Endodermal cell (in vitro differentiated cells): ENCODE measurements around the gene CES3. TPM values are rescaled to one million over a fixed set of nuclear protein-coding genes. Genes with fewer than 3 reads are reported as not detected.

Experiments used
- DNase-seq: peaks from one replicate; pipeline ENCODE4 v3.0.0-alpha.2; 2017
- H3K27ac ChIP-seq: 2 replicates; pipeline ENCODE4 v1.5.1; 2013; ENCODE audit warnings: mild to moderate bottlenecking, low read depth, low read length, moderate library complexity
- H3K27me3 ChIP-seq: 2 replicates; pipeline ENCODE4 v1.6.1; 2013; ENCODE audit warnings: mild to moderate bottlenecking, low read length, moderate library complexity; ENCODE audit not compliant: insufficient read depth, control insufficient read depth, poor library complexity, severe bottlenecking
- H3K36me3 ChIP-seq: 2 replicates; pipeline ENCODE4 v1.7.0; 2013; ENCODE audit warnings: mild to moderate bottlenecking, low read length, moderate library complexity; ENCODE audit not compliant: control insufficient read depth, insufficient read depth
- H3K4me1 ChIP-seq: one replicate; pipeline ENCODE4 v1.7.0; 2013; ENCODE audit warnings: low read length; ENCODE audit not compliant: control insufficient read depth, insufficient read depth
- H3K4me3 ChIP-seq: 2 replicates; pipeline ENCODE4 v1.5.1; 2013; ENCODE audit warnings: mild to moderate bottlenecking, low read length, moderate library complexity
- H3K9ac ChIP-seq: 2 replicates; pipeline ENCODE4 v1.6.1; 2013; ENCODE audit warnings: mild to moderate bottlenecking, low read length, moderate library complexity; ENCODE audit not compliant: poor library complexity, severe bottlenecking; ENCODE audit errors: extremely low read depth
- H3K9me3 ChIP-seq: 2 replicates; pipeline ENCODE4 v1.6.1; 2013; ENCODE audit warnings: mild to moderate bottlenecking, low read length, moderate library complexity; ENCODE audit not compliant: control insufficient read depth
- H3K27ac Mint-ChIP-seq: 2 replicates; pipeline ENCODE4 v1.8.0; 2020; ENCODE audit warnings: mixed read lengths
- H3K27me3 Mint-ChIP-seq: 2 replicates; pipeline ENCODE4 v1.8.0; 2021; ENCODE audit warnings: mild to moderate bottlenecking, mixed read lengths; ENCODE audit not compliant: insufficient read depth
- H3K36me3 Mint-ChIP-seq: 2 replicates; pipeline ENCODE4 v1.8.0; 2020; ENCODE audit warnings: low read depth, mixed read lengths
- H3K4me1 Mint-ChIP-seq: 2 replicates; pipeline ENCODE4 v1.8.0; 2020; ENCODE audit warnings: mixed read lengths
- H3K4me3 Mint-ChIP-seq: 2 replicates; pipeline ENCODE4 v1.8.0; 2020; ENCODE audit warnings: mild to moderate bottlenecking, moderate library complexity, mixed read lengths
- H3K9me3 Mint-ChIP-seq: 2 replicates; pipeline ENCODE4 v1.8.0; 2020; ENCODE audit warnings: mild to moderate bottlenecking, mixed read lengths
- CTCF ChIP-seq: fragments of 200-600 bp; sonication (generic); conservative IDR thresholded peaks from 2 replicates; pipeline ENCODE4 v1.5.0; 2021; ENCODE audit warnings: antibody characterized with exemption, mild to moderate bottlenecking
- WGBS, 2 experiments: methylation state at CpG; one replicate each; pipeline versions ENCODE4 v1.1.5 to v1.1.7; 2013; ENCODE audit warnings: missing lambda C conversion rate in 2 of 2, mixed read lengths in 1 of 2; ENCODE audit not compliant: insufficient coverage in 1 of 2, insufficient read length in 1 of 2; 5-methylcytosine and 5-hydroxymethylcytosine counted together
- total RNA-seq, 2 donors: library from RNA; stranded (reverse); fragmentation: NEBNext Ultra II Directional in 1 of 2; extraction: Animal tissue kit (Norgen Biotek cat#: 25700) in 1 of 2; gene quantifications; 2 replicates in 1 of 2; 3 replicates in 1 of 2; pipeline ENCODE4 v1.2.1, GENCODE V29; 2021

The CES3 gene
- total RNA-seq, 2 donors from 2014 or later: 2.7 to 3.8 TPM

GRCh38 chr16:66996324-66996982 lies 35.4 kb downstream of the CES3 start:
- Histone ChIP-seq H3K27ac (no peak overlapping the region), H3K4me3 (no peak overlapping the region), H3K27me3 (peaks cover 37% of the 10 kb centered on the region), H3K9me3 (no peaks in the 10 kb centered on the region), H3K9ac (no peak overlapping the region), H3K4me1 (no peaks in the 10 kb centered on the region), H3K36me3 (no peaks in the 10 kb centered on the region)
- Mint-ChIP-seq H3K9me3 (no peaks in the 10 kb centered on the region), H3K36me3 (no peaks in the 10 kb centered on the region), H3K27me3 (peaks cover 46% of the 10 kb centered on the region), H3K27ac (no peak overlapping the region), H3K4me3 (no peak overlapping the region), H3K4me1 (no peaks in the 10 kb centered on the region)
- WGBS, 2 experiments: 78 to 83% methylated on average over 1 to 6 of the region's 6 CpGs
- no peak for DNase-seq
- TF ChIP-seq CTCF: no peak

DNA sequence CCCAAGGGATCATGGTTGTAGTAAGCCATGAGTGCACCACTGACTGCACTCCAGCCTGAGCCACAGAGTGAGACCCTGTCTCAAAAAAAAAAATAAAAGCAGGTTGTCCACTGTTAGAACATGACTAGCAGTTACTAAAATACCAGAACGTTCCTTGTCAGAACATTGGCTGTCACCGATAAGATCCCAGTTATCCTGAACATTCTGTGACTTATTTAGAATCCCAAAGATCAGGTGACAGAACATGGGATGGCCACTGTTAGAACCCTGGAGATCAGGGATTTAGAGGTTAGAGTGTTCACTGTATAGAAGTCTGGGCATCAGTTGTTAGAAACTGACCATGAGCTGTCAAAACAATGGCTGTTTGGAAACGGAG lies 35.9 kb downstream of the CES3 start:
- no peaks in the 10 kb centered on the region for H3K9me3 Mint-ChIP-seq
- no peaks in the 10 kb centered on the region for H3K4me1 ChIP-seq
- H3K9ac ChIP-seq: no peak overlapping the region
- no peaks in the 10 kb centered on the region for H3K4me1 Mint-ChIP-seq
- H3K4me3 Mint-ChIP-seq: no peak overlapping the region
- no peak overlapping the region for H3K27ac ChIP-seq
- peaks cover 42% of the 10 kb centered on the region for H3K27me3 ChIP-seq
- H3K36me3 Mint-ChIP-seq: no peaks in the 10 kb centered on the region
- WGBS, 2 experiments: 81 to 83% methylated on average over 3 of the region's 3 CpGs
- DNase-seq: no peak
- no peaks in the 10 kb centered on the region for H3K9me3 ChIP-seq
- no peak overlapping the region for H3K27ac Mint-ChIP-seq
- peaks cover 51% of the 10 kb centered on the region for H3K27me3 Mint-ChIP-seq
- no peaks in the 10 kb centered on the region for H3K36me3 ChIP-seq
- no peak overlapping the region for H3K4me3 ChIP-seq
- no peak for TF ChIP-seq CTCF

DNA sequence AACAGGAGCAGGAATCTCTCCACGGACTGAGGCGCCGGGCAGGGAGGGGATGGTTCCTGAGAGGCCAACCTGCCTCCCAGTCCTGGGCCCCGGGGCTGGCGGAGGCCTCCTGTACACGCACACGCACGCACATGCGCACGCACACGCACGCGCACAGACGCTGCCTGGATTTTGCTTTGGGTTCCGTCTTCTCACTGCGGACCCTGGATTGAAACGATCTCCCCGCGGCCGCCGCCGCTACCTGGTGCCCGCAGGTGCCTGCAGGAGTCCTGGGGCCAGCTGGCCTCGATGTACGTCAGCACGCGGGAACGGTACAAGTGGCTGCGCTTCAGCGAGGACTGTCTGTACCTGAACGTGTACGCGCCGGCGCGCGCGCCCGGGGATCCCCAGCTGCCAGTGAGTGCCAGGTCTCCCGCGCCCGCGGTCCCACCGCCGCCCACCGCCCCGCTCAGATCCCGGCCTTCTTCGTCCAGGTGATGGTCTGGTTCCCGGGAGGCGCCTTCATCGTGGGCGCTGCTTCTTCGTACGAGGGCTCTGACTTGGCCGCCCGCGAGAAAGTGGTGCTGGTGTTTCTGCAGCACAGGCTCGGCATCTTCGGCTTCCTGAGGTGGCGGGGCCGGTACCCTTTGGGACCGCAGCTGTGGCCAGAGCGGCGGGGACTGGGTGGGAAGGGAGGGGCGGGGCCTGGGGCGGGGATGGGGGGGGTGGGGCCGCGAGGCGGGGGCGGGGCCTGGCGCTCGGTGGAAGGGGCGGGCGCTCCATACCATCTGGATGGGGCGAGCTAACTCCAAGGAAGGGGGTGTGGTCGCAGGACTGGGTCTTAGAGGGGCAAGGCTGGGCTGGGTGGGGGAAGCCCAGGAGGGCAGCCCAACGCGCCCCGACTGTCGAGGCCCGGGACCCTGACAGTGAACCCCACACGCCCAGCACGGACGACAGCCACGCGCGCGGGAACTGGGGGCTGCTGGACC lies 39.6 kb downstream of the CES3 start:
- DNase-seq: peak; percentile 90
- Mint-ChIP-seq H3K27ac (no peak overlapping the region), H3K27me3 (peaks cover 74% of the 10 kb centered on the region), H3K9me3 (no peaks in the 10 kb centered on the region), H3K4me3 (peak overlapping the region; percentile 52), H3K36me3 (no peaks in the 10 kb centered on the region), H3K4me1 (no peaks in the 10 kb centered on the region)
- no peak for TF ChIP-seq CTCF
- no peaks in the 10 kb centered on the region for H3K4me1 ChIP-seq
- H3K4me3 ChIP-seq: peak overlapping the region; percentile 76
- WGBS, 2 experiments: 6 to 7% methylated on average over 53 to 80 of the region's 89 CpGs
- H3K27ac ChIP-seq: no peak overlapping the region
- no peaks in the 10 kb centered on the region for H3K36me3 ChIP-seq
- no peak overlapping the region for H3K9ac ChIP-seq
- H3K27me3 ChIP-seq: peaks cover 73% of the 10 kb centered on the region
- H3K9me3 ChIP-seq: no peaks in the 10 kb centered on the region
